Lower leg skin (tissue), 3 donors: ENCODE measurements around the gene MBD4.

Experiments used
- CTCF ChIP-seq, 3 donors: fragments of 450-650 bp; IDR thresholded peaks; one replicate each; pipeline ENCODE4 v1.5.1; 2016; ENCODE audit warnings: antibody characterized with exemption in 3 of 3, mild to moderate bottlenecking in 3 of 3, moderate library complexity in 2 of 3
- POLR2A ChIP-seq, 2 donors: fragments of 450-650 bp; IDR thresholded peaks; one replicate each; pipeline ENCODE4 v1.6.1; 2016 to 2017; ENCODE audit warnings: antibody characterized with exemption in 2 of 2, mild to moderate bottlenecking in 1 of 2, moderate library complexity in 1 of 2

- TF ChIP-seq CTCF (IDR thresholded peaks at IDR 0.05) (no peak), POLR2A (IDR thresholded peaks at IDR 0.05) (no peak)
Measured at GRCh38 chr3:129439226-129439816, 427 bp downstream of the MBD4 start.
